Activated gamma-delta T cell (primary cell): Measurements from ENCODE around the gene PHF19.

Source experiments
- DNase-seq: peaks from one replicate; lab custom pipeline; 2025; lab: John Stamatoyannopoulos, UW

PHF19 gene

GRCh38 chr9:120891884-120892747 lies 15.1 kb upstream of the PHF19 start:
- DNase-seq: no peak

- no peak for DNase-seq
Measured at GRCh38 chr9:120891245-120891883, 14.4 kb upstream of the PHF19 start.

- DNase-seq: no peak
Measured at GRCh38 chr9:120890320-120891244, 13.6 kb upstream of the PHF19 start.

GRCh38 chr9:120889606-120890271 lies 12.8 kb upstream of the PHF19 start:
- no peak for DNase-seq

- no peak for DNase-seq
Measured at GRCh38 chr9:120888626-120889025, 11.6 kb upstream of the PHF19 start.

GRCh38 chr9:120886490-120886967 lies 9.5 kb upstream of the PHF19 start:
- no peak for DNase-seq

- no peak for DNase-seq
Measured at GRCh38 chr9:120885958-120886357, 9.0 kb upstream of the PHF19 start.

GRCh38 chr9:120885457-120885856 lies 8.5 kb upstream of the PHF19 start:
- no peak for DNase-seq

GRCh38 chr9:120883608-120883996 lies 6.6 kb upstream of the PHF19 start:
- no peak for DNase-seq

- no peak for DNase-seq
Measured at GRCh38 chr9:120882935-120883607, 6.1 kb upstream of the PHF19 start.

GRCh38 chr9:120879446-120879845 lies 2.5 kb upstream of the PHF19 start:
- no peak for DNase-seq

- DNase-seq: no peak
Measured at GRCh38 chr9:120878188-120879130, 1.5 kb upstream of the PHF19 start.

GRCh38 chr9:120877276-120878034 lies 467 bp upstream of the PHF19 start:
- peak; percentile 57 for DNase-seq

GRCh38 chr9:120875954-120876841 lies 790 bp downstream of the PHF19 start:
- peak; percentile 71 for DNase-seq

GRCh38 chr9:120875643-120875953 lies 1.4 kb downstream of the PHF19 start:
- no peak for DNase-seq

GRCh38 chr9:120875195-120875565 lies 1.8 kb downstream of the PHF19 start:
- no peak for DNase-seq

GRCh38 chr9:120874226-120875194 lies 2.5 kb downstream of the PHF19 start:
- DNase-seq: no peak
